ENCODE results near the gene ARFGEF2. TPM values are rescaled to one million over a fixed set of nuclear protein-coding genes. Genes with fewer than 3 reads are reported as not detected.

ARFGEF2 gene
- total RNA-seq, 4 donors from 2014 or later = 34.7 to 36.2 (median 35.2) TPM

GRCh38 chr20:48898896-48899530 is 22.5 kb upstream of the ARFGEF2 start:
- no peak for ATAC-seq (ENCODE audit: low FRiP score)
- no peak for TF ChIP-seq CTCF (IDR thresholded peaks at IDR 0.05)
- DNase-seq (ENCODE audit: low spot score) = no peak

DNA sequence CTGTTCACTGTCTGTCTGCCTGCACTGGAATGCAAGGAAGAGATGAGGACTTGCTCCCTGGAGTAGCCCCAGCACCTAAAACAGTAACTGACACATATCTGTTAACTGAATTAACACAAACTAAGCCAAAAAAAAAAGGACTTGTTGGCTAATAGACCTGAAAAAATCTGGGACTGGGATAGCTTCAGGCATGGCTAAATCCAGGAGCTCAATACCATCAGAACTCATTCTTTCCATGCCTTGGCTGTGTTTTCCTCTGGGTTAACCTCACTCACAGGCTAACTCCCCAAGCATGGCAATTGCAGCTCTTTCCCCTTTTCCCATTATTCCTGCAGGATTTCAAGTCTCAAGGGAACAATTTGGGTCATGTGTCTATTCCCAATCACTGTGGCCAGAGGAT is 21.6 kb upstream of the ARFGEF2 start:
- ATAC-seq (ENCODE audit: low FRiP score) = no peak
- no peak for TF ChIP-seq CTCF (IDR thresholded peaks at IDR 0.05)
- no peak for DNase-seq (ENCODE audit: low spot score)

GRCh38 chr20:48901326-48901725 is 20.2 kb upstream of the ARFGEF2 start:
- DNase-seq (ENCODE audit: low spot score) (no peak), ATAC-seq (ENCODE audit: low FRiP score) (no peak)
- TF ChIP-seq CTCF (IDR thresholded peaks at IDR 0.05) = no peak

GRCh38 chr20:48903705-48904104 is 17.8 kb upstream of the ARFGEF2 start:
- DNase-seq (ENCODE audit: low spot score) (no peak), ATAC-seq (ENCODE audit: low FRiP score) (no peak)
- no peak for TF ChIP-seq CTCF (IDR thresholded peaks at IDR 0.05)

DNA sequence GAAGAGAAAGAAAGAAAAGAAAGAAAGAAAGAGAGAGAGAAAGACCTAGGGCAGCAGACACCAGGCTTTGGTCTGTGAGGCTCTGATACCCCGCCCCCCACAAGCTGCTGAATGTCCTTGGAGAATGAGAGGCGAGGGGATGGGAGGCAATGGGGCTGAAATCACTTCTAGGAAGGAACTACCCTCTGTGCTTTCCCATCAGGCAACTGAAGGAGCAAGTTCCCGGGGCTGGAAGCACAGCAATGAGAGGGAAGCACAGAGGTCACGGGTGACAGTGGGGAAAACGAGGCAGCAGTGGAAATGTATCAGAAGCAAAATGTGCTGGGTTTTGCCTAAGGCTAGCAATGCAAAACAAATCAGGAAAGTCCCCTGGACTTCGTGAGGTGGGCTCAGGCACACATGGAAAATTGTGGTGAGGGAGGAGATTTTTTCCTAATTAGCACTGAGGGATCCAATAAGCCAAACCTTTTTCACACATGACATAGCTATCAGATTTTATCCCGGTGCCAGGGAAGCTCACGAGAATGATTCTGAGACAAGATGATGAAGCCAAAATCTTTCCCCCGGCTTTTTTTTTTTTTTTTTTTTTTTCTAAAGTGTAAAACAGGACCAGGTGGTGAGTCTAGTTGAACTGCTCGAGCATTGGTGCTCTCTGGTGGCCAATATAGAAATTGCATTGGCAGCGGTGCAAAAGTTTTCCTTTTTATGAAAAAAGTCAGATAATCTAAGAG is 16.8 kb upstream of the ARFGEF2 start:
- peak in 1 of 3 donors; percentile 56 for TF ChIP-seq CTCF (IDR thresholded peaks at IDR 0.05)
- ATAC-seq (ENCODE audit: low FRiP score) = peak; percentile 63
- DNase-seq (ENCODE audit: low spot score) = peak; percentile 36

- TF ChIP-seq CTCF (IDR thresholded peaks at IDR 0.05) = no peak
- ATAC-seq (ENCODE audit: low FRiP score) (no peak), DNase-seq (ENCODE audit: low spot score) (no peak)
These were observed 16.2 kb upstream of the ARFGEF2 start for GRCh38 chr20:48905297-48905647.
